ENCODE results near the gene PLEKHG2. TPM values are rescaled to one million over a fixed set of nuclear protein-coding genes. Genes with fewer than 3 reads are reported as not detected.
A peak's percentile ranks its signal among the peaks of the same experiment; 100 is the strongest.

Gene PLEKHG2
- total and polyA plus RNA-seq, 12 donors: 3.6 to 44.8 (median 17.1) TPM

GRCh38 chr19:39390751-39391437 lies 21.6 kb upstream of the PLEKHG2 start, which contains the start of the genes MED29 and PAF1:
MED29 (plus strand) TSS chr19:39391378; CDS start chr19:39391423, 45 bp downstream.
PAF1 (minus strand) TSS chr19:39391106; CDS start chr19:39390864, 242 bp downstream.
- intact Hi-C loops (cut with DNase I): no loop called here
- no peaks in the 10 kb centered on the region for H3K27me3 ChIP-seq
- TF ChIP-seq POLR2A (IDR thresholded peaks at IDR 0.05): peak; percentile 89 to 97
- peak in 3 of 6 experiments; percentile 14 to 23 (median 16) for TF ChIP-seq CTCF (IDR thresholded peaks at IDR 0.05)
- H3K27ac ChIP-seq: peak within 1 kb of the TSS; percentile 64 to 100 (median 97)
- H3K4me1 ChIP-seq (replicated peaks in 1 of 2): peaks cover 13 to 17% of the 10 kb centered on the region in 2 donors
- H3K36me3 ChIP-seq (replicated peaks in 1 of 2): peaks cover 0 to 48% of the 10 kb centered on the region in 2 donors
- peak within 1 kb of the TSS; percentile 55 to 97 (median 71) for H3K4me3 ChIP-seq
- no peaks in the 10 kb centered on the region for H3K9me3 ChIP-seq (replicated peaks in 1 of 3)
- 0 to 1% (median 1%) methylated on average over 15 to 60 of the region's 60 CpGs for WGBS, 4 donors
- DNase-seq: peak; percentile 97 to 99 (median 99)

GRCh38 chr19:39397360-39398296 lies 14.8 kb upstream of the PLEKHG2 start:
- DNase-seq: peak; percentile 88 to 94 (median 90)
- Histone ChIP-seq H3K36me3 (replicated peaks in 1 of 2) (peaks cover 0 to 13% of the 10 kb centered on the region in 2 donors), H3K9me3 (replicated peaks in 1 of 3) (no peaks in the 10 kb centered on the region), H3K27ac (peak overlapping the region; percentile 68 to 86 (median 80)), H3K4me3 (peak overlapping the region in 1 of 4 donors; percentile 33), H3K27me3 (no peaks in the 10 kb centered on the region), H3K4me1 (replicated peaks in 1 of 2) (peaks cover 20 to 35% of the 10 kb centered on the region in 2 donors)
- intact Hi-C loops (cut with DNase I): no loop called here
- TF ChIP-seq POLR2A (IDR thresholded peaks at IDR 0.05): peak in 1 of 2 donors; percentile 12
- peak; percentile 90 to 99 (median 98) for TF ChIP-seq CTCF (IDR thresholded peaks at IDR 0.05)
- WGBS, 4 donors: 0 to 21% (median 16%) methylated on average over 4 to 17 of the region's 17 CpGs; no CpG with 5 or more reads in 1 of the 4 donors

- whole genome bisulfite sequencing, 4 donors: 47 to 71% (median 61%) methylated on average over 8 to 11 of the region's 11 CpGs
- Histone ChIP-seq H3K4me3 (peak overlapping the region in 1 of 4 donors; percentile 33), H3K36me3 (replicated peaks in 1 of 2) (peaks cover 0 to 13% of the 10 kb centered on the region in 2 donors), H3K9me3 (replicated peaks in 1 of 3) (no peaks in the 10 kb centered on the region), H3K27ac (peak overlapping the region; percentile 68 to 86 (median 80)), H3K27me3 (no peaks in the 10 kb centered on the region), H3K4me1 (replicated peaks in 1 of 2) (peaks cover 27 to 42% of the 10 kb centered on the region in 2 donors)
- DNase-seq: peak; percentile 64 to 84 (median 77)
- TF ChIP-seq CTCF (IDR thresholded peaks at IDR 0.05): no peak
- no peak for TF ChIP-seq POLR2A (IDR thresholded peaks at IDR 0.05)
- intact Hi-C loops (cut with DNase I): no loop called here
Measured at GRCh38 chr19:39398297-39398864, 14.1 kb upstream of the PLEKHG2 start.
